Transverse colon (tissue), 4 donors: ENCODE data around the gene BICDL1. TPM values are rescaled to one million over a fixed set of nuclear protein-coding genes. Genes with fewer than 3 reads are reported as not detected.
"Not testable (repeated sequence)": the region's sequence is repeated elsewhere in the genome, so short reads cannot be mapped to it uniquely, and the experiment has no call there.

Experiments used
- DNase-seq: peaks from one replicate; pipeline ENCODE4 v3.0.0-alpha.2; 2019
- H3K27ac ChIP-seq, 4 donors: fragments of 200-600 bp; sonication (generic); 2 replicates each; pipeline ENCODE4 v1.5.1; 2016 to 2018; ENCODE audit warnings: inconsistent platforms in 4 of 4
- H3K27me3 ChIP-seq: fragments of 200-600 bp; sonication (generic); 2 replicates; pipeline ENCODE4 v1.5.1; 2017; ENCODE audit warnings: inconsistent platforms
- H3K36me3 ChIP-seq, 4 donors: fragments of 200-600 bp; sonication (generic); 2 replicates each; pipeline ENCODE4 v1.5.1; 2017 to 2019; ENCODE audit warnings: inconsistent platforms in 4 of 4
- H3K4me1 ChIP-seq, 4 donors: fragments of 200-600 bp; sonication (generic); 2 replicates each; pipeline ENCODE4 v1.5.1; 2017 to 2020; ENCODE audit warnings: inconsistent platforms in 4 of 4
- H3K4me3 ChIP-seq, 4 donors: fragments of 200-600 bp; sonication (generic); 1 replicate in 1 of 4; 2 replicates in 3 of 4; pipeline versions ENCODE4 v1.5.1 to v1.6.1; 2017 to 2019; ENCODE audit warnings: inconsistent platforms in 4 of 4
- H3K9me3 ChIP-seq, 2 donors: fragments of 200-600 bp; sonication (generic); 2 replicates each; pipeline ENCODE4 v1.5.1; 2017 to 2019; ENCODE audit warnings: inconsistent platforms in 2 of 2
- EP300 ChIP-seq: sonication (generic); formaldehyde crosslinking; IDR thresholded peaks from one replicate; pipeline ENCODE4 v1.6.1; 2017; ENCODE audit warnings: antibody characterized with exemption, low read depth
- POLR2A ChIP-seq: fragments of 450-650 bp; IDR thresholded peaks from one replicate; pipeline ENCODE4 v1.6.1; 2016; ENCODE audit warnings: antibody characterized with exemption, mild to moderate bottlenecking, moderate library complexity
- POLR2AphosphoS5 ChIP-seq, 3 donors: sonication (generic); formaldehyde crosslinking; IDR thresholded peaks; one replicate each; pipeline ENCODE4 v1.6.1; 2016; ENCODE audit warnings: antibody characterized with exemption in 3 of 3
- WGBS, 2 donors: methylation state at CpG; one replicate each; pipeline ENCODE4 v1.1.5; 2018; ENCODE audit warnings: low coverage in 1 of 2; 5-methylcytosine and 5-hydroxymethylcytosine counted together
- in situ Hi-C, 4 donors: fragments of 200-750 bp; cut with MboI; loops; one replicate each; pipeline versions ENCODE4 v1.15.0 to v1.15.1; 2017; ENCODE audit warnings: low sequenced_read_pairs in 3 of 4, low pct_ligation_motif_present in 1 of 4, low pct_unique_long_range_greater_than_20kb in 1 of 4
- intact Hi-C: fragments of 100-400 bp; cut with DNase I; formaldehyde crosslinking; loops from one replicate; pipeline ENCODE4 v1.15.1; 2023; ENCODE audit warnings: low total_unique reads
- total RNA-seq, 4 donors: library from RNA; depleted of rRNA; stranded (reverse); fragments of >200 nt; gene quantifications; one replicate each; pipeline ENCODE4 v1.1.0, GENCODE V29; 2016
- TF ChIP-seq, protein P1 (sequence below), 5 experiments: fragments of 200-600 bp in 3 of 5; fragments of 450-650 bp in 2 of 5; sonication (generic) in 3 of 5; IDR thresholded peaks; 1 replicate in 2 of 5; 2 replicates in 3 of 5; pipeline ENCODE4 v1.5.1; 2016 to 2017; ENCODE audit warnings: antibody characterized with exemption in 5 of 5, inconsistent platforms in 3 of 5, mild to moderate bottlenecking in 2 of 5, moderate library complexity in 1 of 5

The BICDL1 gene
- total RNA-seq, 4 donors from 2014 or later: 3.2 to 19.5 (median 6.9) TPM

DNA sequence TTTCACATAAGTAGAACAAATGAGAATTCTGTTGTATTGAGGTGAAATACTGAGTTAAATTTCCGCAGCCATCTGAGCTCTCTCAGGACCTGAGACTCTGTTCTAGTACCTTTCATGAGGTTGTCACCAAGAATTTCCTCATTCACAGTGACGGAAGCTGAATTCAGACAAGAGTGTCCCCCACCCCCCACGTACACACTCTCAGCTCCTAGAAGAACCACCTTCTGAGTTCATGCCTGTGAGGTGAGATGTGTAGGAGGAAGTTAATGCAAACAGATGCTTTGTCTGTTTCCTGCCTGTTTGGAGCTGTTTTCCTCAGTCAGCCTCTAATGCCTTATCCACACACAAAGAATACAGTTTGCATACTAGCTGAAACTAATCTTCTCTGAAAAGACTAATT, 18.2 kb downstream of the BICDL1 start:
- peak; percentile 15 for DNase-seq
- Histone ChIP-seq H3K27ac (no peak overlapping the region), H3K4me3 (no peak overlapping the region), H3K27me3 (no peaks in the 10 kb centered on the region), H3K4me1 (no peaks in the 10 kb centered on the region), H3K36me3 (no peaks in the 10 kb centered on the region), H3K9me3 (no peaks in the 10 kb centered on the region)
- WGBS, 2 donors: 67 to 74% methylated on average over 1 to 3 of the region's 3 CpGs
- intact Hi-C loops: no loop called here
- TF ChIP-seq, protein P1, sequence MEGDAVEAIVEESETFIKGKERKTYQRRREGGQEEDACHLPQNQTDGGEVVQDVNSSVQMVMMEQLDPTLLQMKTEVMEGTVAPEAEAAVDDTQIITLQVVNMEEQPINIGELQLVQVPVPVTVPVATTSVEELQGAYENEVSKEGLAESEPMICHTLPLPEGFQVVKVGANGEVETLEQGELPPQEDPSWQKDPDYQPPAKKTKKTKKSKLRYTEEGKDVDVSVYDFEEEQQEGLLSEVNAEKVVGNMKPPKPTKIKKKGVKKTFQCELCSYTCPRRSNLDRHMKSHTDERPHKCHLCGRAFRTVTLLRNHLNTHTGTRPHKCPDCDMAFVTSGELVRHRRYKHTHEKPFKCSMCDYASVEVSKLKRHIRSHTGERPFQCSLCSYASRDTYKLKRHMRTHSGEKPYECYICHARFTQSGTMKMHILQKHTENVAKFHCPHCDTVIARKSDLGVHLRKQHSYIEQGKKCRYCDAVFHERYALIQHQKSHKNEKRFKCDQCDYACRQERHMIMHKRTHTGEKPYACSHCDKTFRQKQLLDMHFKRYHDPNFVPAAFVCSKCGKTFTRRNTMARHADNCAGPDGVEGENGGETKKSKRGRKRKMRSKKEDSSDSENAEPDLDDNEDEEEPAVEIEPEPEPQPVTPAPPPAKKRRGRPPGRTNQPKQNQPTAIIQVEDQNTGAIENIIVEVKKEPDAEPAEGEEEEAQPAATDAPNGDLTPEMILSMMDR (IDR thresholded peaks at IDR 0.05): no peak
- no peak for TF ChIP-seq POLR2A
- TF ChIP-seq POLR2AphosphoS5 (IDR thresholded peaks at IDR 0.05): no peak
- no peak for TF ChIP-seq EP300
- in situ Hi-C loops: no loop called here

DNA sequence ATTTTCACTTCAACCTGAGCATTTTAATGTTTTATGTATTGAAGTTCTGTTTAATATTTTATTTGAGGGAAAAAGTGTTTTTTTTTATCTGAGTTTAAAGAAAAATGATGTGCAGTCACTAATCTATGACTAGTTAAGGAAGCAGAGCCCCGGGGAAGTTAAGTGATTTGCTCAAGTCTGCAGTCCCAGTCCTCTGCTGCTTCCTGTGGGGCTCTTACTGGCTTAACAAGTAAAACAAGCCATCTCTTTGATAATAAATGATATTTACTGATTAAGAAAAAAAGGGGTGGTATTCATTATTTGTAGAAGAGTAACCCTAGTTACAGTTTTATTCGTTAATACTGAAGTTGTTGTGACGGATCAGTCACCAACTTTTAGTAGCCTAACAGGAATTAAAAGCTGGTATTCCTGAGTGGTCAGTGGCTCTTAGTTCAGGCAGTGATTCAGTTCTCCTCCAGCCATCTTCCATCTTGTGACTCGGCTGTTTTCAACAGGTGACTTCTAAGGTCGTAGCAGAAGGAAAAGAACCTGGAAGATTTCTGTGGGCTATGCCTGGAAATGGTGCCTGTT, 21.7 kb downstream of the BICDL1 start:
- DNase-seq: no peak
- in situ Hi-C loops: no loop called here
- Histone ChIP-seq H3K27me3 (no peaks in the 10 kb centered on the region), H3K36me3 (no peaks in the 10 kb centered on the region), H3K9me3 (no peaks in the 10 kb centered on the region), H3K4me1 (no peaks in the 10 kb centered on the region), H3K4me3 (no peak overlapping the region), H3K27ac (no peak overlapping the region)
- 72 to 80% methylated on average over 5 of the region's 5 CpGs for WGBS, 2 donors
- TF ChIP-seq POLR2A (no peak), POLR2AphosphoS5 (IDR thresholded peaks at IDR 0.05) (no peak), EP300 (no peak)
- TF ChIP-seq, protein P1 (IDR thresholded peaks at IDR 0.05): no peak
- intact Hi-C loops: no loop called here

DNA sequence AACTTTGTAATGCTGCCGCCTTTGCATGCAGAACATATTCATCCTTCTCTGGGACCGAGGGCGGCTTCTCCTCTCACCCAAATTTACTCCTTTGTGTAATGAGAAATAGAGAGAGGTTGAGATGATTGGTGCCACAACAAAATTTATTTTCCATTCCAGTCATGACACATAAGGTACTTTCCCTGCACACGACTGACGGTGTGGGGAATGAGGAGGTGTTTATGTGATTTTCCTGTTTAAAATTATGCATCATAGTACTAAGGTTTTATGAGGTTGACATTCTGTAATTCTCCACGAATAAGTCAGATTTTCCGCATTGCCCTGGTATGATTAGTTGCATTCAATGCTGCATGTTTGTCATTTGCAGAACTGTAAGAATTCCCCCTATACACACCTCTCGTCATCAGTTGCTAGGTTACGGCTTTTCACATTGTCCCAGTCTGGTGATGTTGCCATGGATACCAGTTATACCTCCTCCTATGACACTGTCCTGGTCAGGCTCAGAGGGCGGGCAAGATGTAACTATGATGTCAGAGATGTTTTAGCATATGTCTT, 23.1 kb downstream of the BICDL1 start:
- intact Hi-C loops (no loop called here), in situ Hi-C loops (no loop called here)
- whole genome bisulfite sequencing, 2 donors: 47 to 65% methylated on average over 6 to 10 of the region's 10 CpGs
- Histone ChIP-seq H3K4me1 (no peaks in the 10 kb centered on the region), H3K9me3 (no peaks in the 10 kb centered on the region), H3K36me3 (no peaks in the 10 kb centered on the region), H3K4me3 (no peak overlapping the region), H3K27me3 (no peaks in the 10 kb centered on the region), H3K27ac (no peak overlapping the region)
- TF ChIP-seq POLR2AphosphoS5 (IDR thresholded peaks at IDR 0.05) (no peak), POLR2A (no peak), EP300 (no peak)
- TF ChIP-seq, protein P1 (IDR thresholded peaks at IDR 0.05): no peak
- no peak for DNase-seq

DNA sequence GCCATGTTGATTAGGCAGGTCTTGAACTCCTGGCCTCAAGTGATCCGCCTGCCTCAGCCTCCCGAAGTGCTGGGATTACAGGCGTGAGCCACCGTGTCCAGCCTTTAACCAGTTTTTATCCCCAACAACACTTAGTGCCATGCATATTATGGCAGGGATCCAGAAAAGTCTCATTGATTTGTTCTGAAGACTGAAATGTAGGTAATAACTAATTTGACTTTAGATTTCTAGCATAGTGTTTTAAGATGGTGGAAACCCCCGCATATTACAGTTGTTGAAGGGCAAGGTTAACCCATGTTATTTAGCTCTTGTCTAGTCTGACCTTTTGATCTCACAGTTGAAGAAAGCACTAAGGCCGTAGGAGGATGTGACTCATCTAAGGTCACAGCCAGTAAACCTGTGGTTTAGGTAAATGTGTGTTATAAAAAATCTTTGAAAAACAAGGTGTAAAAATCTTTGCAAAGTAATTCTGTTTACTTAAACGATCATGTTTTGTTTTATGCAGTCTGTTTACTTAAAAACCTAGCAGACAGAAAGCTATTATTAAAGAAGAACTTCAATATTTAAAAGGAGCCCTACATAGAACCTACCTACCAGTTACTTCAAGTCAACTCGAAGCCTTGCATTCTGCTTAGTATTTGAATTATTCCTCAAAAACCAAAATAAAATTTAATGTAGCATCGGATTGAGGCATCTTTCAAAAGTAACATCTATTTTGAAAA, 24.8 kb downstream of the BICDL1 start:
- H3K4me1 ChIP-seq: no peaks in the 10 kb centered on the region
- peak overlapping the region in 2 of 4 donors; percentile 21 to 29 for H3K27ac ChIP-seq
- in situ Hi-C loops: no loop called here
- TF ChIP-seq POLR2AphosphoS5 (IDR thresholded peaks at IDR 0.05): no peak
- 55 to 69% methylated on average over 5 to 9 of the region's 9 CpGs for WGBS, 2 donors
- no peaks in the 10 kb centered on the region for H3K27me3 ChIP-seq
- no peak overlapping the region for H3K4me3 ChIP-seq
- DNase-seq: no peak
- H3K36me3 ChIP-seq: no peaks in the 10 kb centered on the region
- intact Hi-C loops: loop anchor here (1.0 kb wide), 1 partner anchor 13 kb away; no protein-coding TSS in a partner anchor
- no peaks in the 10 kb centered on the region for H3K9me3 ChIP-seq

DNA sequence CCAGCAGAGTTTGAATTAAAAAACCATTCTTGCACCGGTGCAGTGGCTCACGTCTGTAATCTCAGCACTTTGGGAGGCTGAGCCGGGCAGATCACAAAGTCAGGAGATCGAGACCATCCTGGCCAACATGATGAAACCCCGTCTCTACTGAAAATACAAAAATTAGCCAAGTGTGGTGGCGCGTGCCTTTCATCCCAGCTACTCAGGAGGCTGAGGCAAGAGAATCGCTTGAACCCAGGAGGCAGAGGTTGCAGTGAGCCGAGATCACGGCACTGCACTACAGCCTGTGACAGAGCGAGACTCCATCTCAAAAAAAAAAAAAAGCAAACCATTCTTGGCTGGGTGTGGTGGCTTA, 25.3 kb downstream of the BICDL1 start:
- intact Hi-C loops, H3K4me1 ChIP-seq, in situ Hi-C loops, H3K27me3 ChIP-seq, H3K36me3 ChIP-seq, DNase-seq, H3K9me3 ChIP-seq, H3K4me3 ChIP-seq: not testable (repeated sequence)
- 82 to 83% methylated on average over 3 to 11 of the region's 11 CpGs for WGBS, 2 donors
- H3K27ac ChIP-seq: peak overlapping the region in 2 of 4 donors; percentile 21 to 29
